ENCODE data around the gene STX3.

Gene STX3

DNA sequence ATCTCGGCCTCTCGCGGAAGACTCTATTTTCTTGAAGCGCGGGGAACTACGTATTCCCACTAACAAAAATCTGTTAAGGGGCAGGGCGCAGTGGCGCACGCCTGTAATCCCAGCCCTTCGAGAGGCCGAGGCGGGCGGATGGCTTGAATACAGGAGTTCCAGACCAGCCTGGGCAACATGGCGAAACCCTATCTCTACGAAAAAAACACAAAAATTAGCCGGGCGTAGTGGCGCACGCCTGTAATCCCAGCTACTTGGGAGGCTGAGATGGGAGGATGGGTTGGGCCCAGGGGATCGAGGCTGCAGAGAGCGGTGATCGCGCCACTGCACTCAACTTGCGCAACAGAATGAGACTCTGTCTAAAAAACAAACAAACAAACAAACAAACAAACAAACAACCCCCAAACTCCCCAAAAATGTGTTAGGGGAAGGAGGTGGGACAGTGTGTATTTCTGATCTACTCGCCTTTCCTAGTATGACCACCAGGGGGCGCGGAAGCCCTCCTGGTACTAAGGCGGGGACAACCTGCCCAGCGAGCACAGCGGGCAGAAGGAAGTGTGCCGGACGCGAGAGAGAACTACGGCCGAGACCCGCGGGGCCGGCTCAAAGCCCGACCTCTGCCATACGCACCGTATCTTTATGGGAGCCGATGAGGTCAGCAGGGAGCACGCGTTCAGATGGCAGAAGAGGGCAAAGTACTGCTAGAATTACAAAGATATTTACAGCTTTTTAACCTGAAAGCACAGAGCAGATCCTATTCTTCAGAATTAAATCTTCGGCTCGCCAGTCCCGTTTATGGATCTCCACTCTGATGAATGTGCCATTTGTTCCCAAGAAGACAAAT is 1.3 kb upstream of the STX3 start:
- H3K27ac Mint-ChIP-seq, result peak overlapping the region; percentile 88
- ATAC-seq, result peak; percentile 83
- no peaks in the 10 kb centered on the region for H3K9me3 Mint-ChIP-seq
- peak; percentile 80 to 93 for DNase-seq (ENCODE audit: low spot score in 2 of 2)
- peaks cover 40% of the 10 kb centered on the region for H3K4me1 Mint-ChIP-seq
- peak overlapping the region; percentile 95 for H3K4me3 Mint-ChIP-seq
- H3K36me3 Mint-ChIP-seq, result peaks cover 7% of the 10 kb centered on the region

DNA sequence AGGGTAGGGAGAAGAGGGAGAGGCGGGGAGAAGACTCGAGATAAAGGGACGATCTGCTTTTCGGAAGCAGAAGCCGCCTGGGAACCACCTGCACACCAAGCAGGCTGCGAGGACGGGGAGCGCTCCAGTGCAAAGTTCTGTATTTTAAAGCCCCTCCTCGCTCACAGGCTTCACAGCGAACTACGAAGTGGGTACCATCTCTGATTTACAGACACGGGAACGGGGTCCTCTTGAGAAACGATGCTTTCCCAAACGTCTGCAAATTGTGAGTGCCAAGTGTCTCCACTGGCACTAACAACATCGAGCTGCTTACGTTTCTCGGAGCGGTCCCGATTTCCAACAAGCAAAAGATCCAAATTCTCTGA is 700 bp upstream of the STX3 start:
- Mint-ChIP-seq H3K4me1 (peaks cover 40% of the 10 kb centered on the region), H3K27ac (peak overlapping the region; percentile 88), H3K9me3 (no peaks in the 10 kb centered on the region), H3K4me3 (peak overlapping the region; percentile 95), H3K36me3 (peaks cover 7% of the 10 kb centered on the region)
- ATAC-seq (peak; percentile 38), DNase-seq (ENCODE audit: low spot score in 2 of 2) (peak in 1 of 2 donors; percentile 18)

DNA sequence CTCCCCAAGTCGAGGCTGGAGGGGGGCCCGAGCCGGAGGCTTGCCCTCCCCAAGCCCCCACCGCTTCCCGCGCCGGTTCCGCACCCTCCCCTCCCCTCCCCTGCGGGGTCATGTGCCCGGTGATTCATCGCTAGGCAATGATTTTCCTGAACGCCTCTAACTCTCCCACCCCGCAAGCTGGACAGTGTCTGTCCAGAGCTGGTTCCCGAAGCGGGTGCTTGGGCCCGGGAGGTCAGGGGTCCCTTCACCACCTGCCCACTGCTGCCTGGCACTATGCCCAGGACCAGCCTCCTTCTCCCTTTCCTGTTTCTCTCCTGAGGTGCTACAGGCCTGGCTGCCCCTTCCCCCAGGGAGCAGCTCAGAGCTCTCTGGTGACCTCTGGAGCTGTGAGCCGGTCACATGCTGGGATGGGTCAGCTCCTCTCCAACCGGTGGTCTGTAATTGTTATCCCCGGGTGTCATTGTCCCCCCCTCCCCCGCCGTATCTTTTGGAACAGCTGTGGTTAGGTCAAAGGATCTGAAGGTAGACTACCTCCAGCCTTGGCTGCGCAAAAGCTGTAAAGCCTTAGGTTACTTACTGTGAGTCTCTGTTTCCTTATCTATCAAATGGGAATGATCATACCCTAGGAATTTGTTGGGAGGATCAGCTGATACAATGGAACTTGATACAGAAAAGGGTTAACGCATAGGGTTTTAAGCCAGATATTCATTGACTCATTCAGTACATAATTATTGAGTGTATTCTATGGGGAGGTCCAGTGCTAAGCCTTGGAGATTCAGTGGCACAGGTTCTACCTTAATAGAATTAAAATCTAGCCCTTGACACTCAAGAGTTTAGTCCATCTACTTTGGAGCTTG is 753 bp downstream of the STX3 start:
- Mint-ChIP-seq H3K4me3 (peak overlapping the region; percentile 95), H3K9me3 (no peaks in the 10 kb centered on the region), H3K36me3 (peaks cover 7% of the 10 kb centered on the region), H3K27ac (peak overlapping the region; percentile 61), H3K4me1 (peaks cover 43% of the 10 kb centered on the region)
- ATAC-seq (peak; percentile 51), DNase-seq (ENCODE audit: low spot score in 2 of 2) (peak; percentile 22 to 60)

DNA sequence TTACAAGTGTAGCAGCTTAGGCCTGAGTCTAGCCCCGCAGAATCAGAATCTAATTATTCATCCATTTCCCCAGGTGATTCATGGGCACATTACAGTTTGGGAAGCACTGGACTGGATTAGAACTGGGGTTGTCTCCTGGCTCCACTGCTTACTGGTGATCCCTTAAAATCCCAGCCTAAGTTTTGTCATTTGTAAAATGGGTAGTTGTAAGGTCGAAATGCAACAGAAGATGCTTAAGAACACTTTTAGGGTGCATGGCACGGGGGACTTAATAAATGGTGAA is 1.3 kb downstream of the STX3 start:
- ATAC-seq (no peak), DNase-seq (ENCODE audit: low spot score in 2 of 2) (no peak)
- H3K4me1 Mint-ChIP-seq, result peaks cover 44% of the 10 kb centered on the region
- no peak overlapping the region for H3K27ac Mint-ChIP-seq
- H3K4me3 Mint-ChIP-seq, result peak overlapping the region; percentile 95
- H3K9me3 Mint-ChIP-seq, result no peaks in the 10 kb centered on the region
- H3K36me3 Mint-ChIP-seq, result peaks cover 7% of the 10 kb centered on the region

DNA sequence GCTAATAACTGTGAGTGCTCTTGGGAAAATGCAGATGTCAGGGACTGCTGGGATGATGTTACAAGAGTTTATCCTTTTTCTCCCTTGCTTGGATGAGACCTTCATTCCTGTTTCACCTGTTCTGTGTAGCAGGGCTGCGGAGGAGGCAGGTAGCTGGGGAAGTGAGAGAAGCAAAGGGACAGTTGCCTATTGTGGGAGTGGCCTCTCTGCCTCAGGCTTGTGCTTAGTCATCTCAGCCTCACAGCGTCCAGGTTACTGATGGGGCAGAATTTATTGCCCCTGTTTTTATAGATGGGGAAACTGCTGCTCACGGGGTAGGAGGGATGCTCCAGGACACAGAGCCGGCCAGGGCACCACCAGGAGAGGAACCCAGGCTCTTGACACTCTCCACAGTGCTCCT is 1.7 kb downstream of the STX3 start:
- Mint-ChIP-seq H3K27ac (no peak overlapping the region), H3K9me3 (no peaks in the 10 kb centered on the region), H3K36me3 (peaks cover 7% of the 10 kb centered on the region), H3K4me1 (peaks cover 44% of the 10 kb centered on the region), H3K4me3 (peak overlapping the region; percentile 95)
- no peak for DNase-seq (ENCODE audit: low spot score in 2 of 2)
- ATAC-seq, result no peak

DNA sequence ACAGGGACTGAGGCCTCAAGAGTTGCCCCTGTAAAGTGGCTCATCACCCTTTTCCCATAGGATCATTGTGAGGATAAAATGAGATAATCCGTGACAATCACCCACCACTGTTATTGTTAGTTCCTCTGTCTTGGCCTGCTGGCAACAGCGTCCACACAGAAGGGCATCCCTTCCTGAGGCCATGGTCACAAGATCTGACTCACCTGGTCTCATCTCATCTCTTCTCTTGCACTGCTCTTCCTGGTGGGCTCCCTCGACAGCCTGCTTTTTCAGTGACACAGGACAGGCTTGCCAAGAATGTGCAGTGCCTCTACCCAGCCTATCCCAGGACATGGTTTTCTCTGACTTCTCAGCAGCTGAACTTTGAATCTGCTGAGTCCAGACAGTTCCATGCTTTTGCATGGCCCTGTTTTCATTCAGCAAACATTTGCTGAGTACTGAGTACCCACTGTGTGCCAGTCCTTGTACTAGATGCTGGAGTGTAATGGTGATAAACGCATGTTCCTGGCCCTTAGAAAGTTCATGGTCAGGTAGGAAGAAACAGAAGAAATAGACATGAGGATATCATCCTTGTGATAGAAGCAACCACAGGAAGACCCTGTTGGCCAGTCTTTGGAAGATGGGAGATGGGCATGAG is 3.3 kb downstream of the STX3 start:
- Mint-ChIP-seq H3K4me1 (peaks cover 54% of the 10 kb centered on the region), H3K27ac (no peak overlapping the region), H3K4me3 (no peak overlapping the region), H3K36me3 (peaks cover 7% of the 10 kb centered on the region), H3K9me3 (no peaks in the 10 kb centered on the region)
- no peak for ATAC-seq
- DNase-seq (ENCODE audit: low spot score in 2 of 2), result no peak

DNA sequence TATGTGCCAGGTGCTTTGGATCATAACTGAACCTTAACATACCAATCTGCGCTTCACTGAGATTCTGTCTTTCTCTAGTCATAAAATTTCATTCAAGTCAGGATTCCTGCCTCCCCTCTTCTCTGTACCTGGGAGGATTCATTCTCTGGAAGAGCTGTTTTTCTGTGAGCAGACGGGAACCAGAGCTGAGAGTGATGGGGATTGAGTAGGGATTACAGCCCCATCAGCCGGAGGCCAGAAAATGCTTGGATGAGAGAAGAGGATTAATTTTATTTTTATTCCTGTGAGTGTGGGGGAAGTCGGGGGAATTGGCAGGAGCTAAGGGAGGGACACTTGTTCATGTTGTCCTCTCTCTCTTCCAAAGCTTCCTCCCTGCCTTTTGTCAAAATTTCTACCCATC is 4.7 kb downstream of the STX3 start:
- Mint-ChIP-seq H3K9me3 (no peaks in the 10 kb centered on the region), H3K4me3 (no peak overlapping the region), H3K36me3 (no peaks in the 10 kb centered on the region), H3K4me1 (peaks cover 47% of the 10 kb centered on the region), H3K27ac (no peak overlapping the region)
- DNase-seq (ENCODE audit: low spot score in 2 of 2) (no peak), ATAC-seq (no peak)

DNA sequence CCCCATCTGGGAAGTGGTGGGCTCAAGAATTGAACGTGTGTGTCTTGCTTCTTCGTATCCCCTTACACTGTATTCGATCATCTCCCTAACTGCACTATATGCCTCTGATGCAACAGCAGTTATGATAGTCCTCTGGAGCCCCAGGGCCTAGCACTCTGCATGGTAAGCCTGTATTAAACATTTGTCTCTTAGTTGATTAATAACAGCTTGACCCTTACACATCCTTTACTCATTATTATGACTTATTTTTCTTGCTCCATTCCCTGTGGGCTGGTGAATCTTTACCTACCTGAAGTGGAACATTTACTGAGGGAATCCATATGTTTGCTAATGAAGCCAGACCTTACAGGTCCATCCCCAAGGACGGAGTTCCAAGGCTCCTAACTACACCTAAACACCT is 5.6 kb downstream of the STX3 start:
- Mint-ChIP-seq H3K4me3 (no peak overlapping the region), H3K4me1 (peaks cover 50% of the 10 kb centered on the region), H3K27ac (no peak overlapping the region), H3K36me3 (no peaks in the 10 kb centered on the region), H3K9me3 (no peaks in the 10 kb centered on the region)
- ATAC-seq (no peak), DNase-seq (ENCODE audit: low spot score in 2 of 2) (no peak)

DNA sequence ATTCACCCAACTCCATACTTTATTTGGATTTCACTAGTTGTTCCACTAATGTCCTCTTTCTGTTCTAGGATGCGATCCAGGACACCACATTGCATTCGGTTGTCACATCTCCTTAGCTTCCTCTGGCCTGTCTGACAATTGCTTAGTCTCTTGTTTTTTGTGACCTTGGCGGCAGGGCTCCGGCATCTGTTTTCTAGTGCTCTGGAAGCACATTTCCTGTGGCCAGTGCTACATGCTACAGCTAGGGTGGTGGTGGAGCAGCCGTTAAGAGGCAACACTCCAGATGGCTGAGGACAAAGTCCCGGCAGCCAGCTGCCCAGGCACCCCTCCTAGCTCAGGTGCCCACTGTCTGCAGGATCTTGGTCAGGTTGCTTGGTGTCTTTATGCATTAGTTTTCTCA is 6.8 kb downstream of the STX3 start:
- H3K4me1 Mint-ChIP-seq, result peaks cover 38% of the 10 kb centered on the region
- DNase-seq (ENCODE audit: low spot score in 2 of 2), result no peak
- no peaks in the 10 kb centered on the region for H3K9me3 Mint-ChIP-seq
- H3K27ac Mint-ChIP-seq, result no peak overlapping the region
- no peak overlapping the region for H3K4me3 Mint-ChIP-seq
- no peaks in the 10 kb centered on the region for H3K36me3 Mint-ChIP-seq
- no peak for ATAC-seq

DNA sequence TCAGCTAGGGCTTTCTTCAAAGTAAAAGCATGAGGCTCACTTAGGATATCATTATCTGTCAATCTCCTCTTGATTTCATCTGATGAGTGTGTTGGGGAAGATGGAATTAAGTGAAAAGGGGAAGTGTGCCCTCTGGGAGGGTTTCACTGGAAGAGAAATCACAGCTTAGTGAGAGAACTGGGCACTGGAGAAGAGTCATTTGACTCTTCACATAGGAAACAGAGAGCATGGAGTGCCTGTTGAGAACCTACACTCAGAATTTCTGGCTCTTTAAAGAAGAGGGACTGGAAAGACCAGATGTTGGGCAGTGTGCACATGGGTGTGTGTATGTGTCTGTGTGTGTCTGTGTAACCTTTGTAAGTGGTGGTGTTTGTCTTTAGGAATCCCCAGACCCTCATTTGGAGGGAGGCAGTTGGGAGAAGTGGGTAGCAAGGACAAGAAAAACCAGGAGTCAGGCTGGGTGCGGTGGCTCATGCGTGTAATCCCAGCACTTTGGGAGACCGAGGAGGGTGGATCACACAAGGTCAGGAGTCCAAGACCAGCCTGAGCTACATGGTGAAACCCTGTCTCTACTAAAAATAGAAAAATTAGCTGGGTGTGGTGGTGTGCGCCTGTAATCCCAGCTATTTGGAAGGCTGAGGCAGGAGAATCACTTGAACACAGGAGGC is 10.0 kb downstream of the STX3 start:
- DNase-seq (ENCODE audit: low spot score in 2 of 2) (no peak), ATAC-seq (no peak)
- Mint-ChIP-seq H3K36me3 (no peaks in the 10 kb centered on the region), H3K27ac (peak overlapping the region; percentile 7), H3K9me3 (no peaks in the 10 kb centered on the region), H3K4me1 (peaks cover 22% of the 10 kb centered on the region), H3K4me3 (no peak overlapping the region)

DNA sequence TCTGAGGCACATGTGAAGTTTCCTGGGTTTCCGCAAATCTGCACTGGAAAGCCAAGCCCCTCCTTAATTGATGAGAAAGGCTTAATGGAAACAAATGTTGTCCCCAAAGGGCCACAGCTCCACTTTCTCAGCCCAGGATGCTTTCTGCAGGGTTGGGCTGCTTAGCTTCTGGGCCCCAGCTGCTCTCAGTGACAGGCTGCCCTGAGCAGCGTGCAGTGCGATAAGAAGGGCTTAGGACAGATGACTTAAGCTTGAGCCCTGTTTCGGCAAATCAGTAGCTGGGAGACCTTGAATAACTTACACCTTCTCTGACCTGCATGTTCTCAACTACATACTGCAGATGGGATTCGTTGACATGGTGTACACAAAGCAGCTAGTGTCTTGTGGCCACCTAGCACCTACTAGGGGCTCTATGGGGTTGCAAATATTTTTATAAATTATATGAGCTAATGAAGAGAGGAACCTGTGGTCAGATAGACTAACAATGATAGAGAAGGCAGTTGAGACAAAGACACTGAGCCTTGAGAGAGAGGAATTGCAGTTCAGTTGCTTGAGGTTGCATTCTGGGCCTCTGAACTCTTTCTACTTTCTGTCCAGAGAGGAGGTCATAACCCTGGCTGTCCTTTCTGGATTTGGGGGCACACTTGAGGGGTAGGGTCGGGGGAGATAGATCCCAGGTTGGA is 11.5 kb downstream of the STX3 start:
- H3K27ac Mint-ChIP-seq, result peak overlapping the region; percentile 14
- H3K9me3 Mint-ChIP-seq, result no peaks in the 10 kb centered on the region
- peak; percentile 9 for ATAC-seq
- H3K36me3 Mint-ChIP-seq, result no peaks in the 10 kb centered on the region
- H3K4me3 Mint-ChIP-seq, result peak overlapping the region; percentile 3
- peaks cover 23% of the 10 kb centered on the region for H3K4me1 Mint-ChIP-seq
- DNase-seq (ENCODE audit: low spot score in 2 of 2), result no peak

DNA sequence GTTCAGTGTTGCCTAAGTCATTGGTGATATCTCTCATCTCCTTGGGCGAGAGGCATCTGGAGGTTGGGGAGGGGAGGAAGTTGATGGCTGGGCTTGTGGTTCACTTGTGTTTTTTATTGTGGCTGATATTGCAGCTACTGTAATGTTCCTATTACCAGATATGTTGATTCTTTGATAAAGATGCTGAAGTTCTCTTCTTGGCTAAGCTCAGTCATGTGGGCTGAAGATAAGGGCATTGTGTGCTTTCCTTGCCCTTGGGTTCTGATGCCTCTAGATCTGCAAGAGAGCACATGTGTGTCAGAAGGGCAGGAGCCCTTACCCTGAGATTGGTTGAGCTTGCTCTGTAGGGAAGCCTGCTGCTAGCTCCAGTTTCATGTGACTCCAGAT is 12.0 kb downstream of the STX3 start:
- DNase-seq (ENCODE audit: low spot score in 2 of 2) (no peak), ATAC-seq (peak; percentile 61)
- H3K4me1 Mint-ChIP-seq, result peaks cover 27% of the 10 kb centered on the region

DNA sequence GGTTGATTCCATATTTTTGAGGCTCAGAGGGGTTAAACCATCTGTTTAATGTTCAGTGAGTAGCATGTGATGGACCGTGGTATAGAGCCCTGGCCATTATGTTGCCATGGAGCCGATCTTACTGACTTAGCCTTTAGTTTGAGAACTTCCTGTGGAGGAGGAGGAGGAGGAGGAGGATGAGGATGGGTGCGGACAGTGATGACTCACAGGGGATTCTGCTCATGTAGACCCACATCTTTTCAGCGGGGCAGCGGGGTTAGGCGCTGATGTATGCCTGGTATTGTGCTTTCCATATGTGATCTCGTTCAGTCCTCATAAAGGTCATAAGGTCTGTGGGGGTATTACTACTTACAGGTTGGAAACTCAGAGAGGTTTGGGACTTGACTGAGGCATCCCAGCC is 13.9 kb downstream of the STX3 start:
- H3K4me1 Mint-ChIP-seq, result peaks cover 22% of the 10 kb centered on the region
- H3K27ac Mint-ChIP-seq, result no peak overlapping the region
- ATAC-seq (no peak), DNase-seq (ENCODE audit: low spot score in 2 of 2) (no peak)
- H3K4me3 Mint-ChIP-seq, result no peak overlapping the region
- no peaks in the 10 kb centered on the region for H3K9me3 Mint-ChIP-seq
- H3K36me3 Mint-ChIP-seq, result peaks cover 14% of the 10 kb centered on the region

More for the DNA sequence above, 12.0 kb downstream of the STX3 start:
- no peaks in the 10 kb centered on the region for H3K9me3 Mint-ChIP-seq
- H3K27ac Mint-ChIP-seq, result peak overlapping the region; percentile 14
- H3K36me3 Mint-ChIP-seq, result no peaks in the 10 kb centered on the region
- H3K4me3 Mint-ChIP-seq, result peak overlapping the region; percentile 3

DNA sequence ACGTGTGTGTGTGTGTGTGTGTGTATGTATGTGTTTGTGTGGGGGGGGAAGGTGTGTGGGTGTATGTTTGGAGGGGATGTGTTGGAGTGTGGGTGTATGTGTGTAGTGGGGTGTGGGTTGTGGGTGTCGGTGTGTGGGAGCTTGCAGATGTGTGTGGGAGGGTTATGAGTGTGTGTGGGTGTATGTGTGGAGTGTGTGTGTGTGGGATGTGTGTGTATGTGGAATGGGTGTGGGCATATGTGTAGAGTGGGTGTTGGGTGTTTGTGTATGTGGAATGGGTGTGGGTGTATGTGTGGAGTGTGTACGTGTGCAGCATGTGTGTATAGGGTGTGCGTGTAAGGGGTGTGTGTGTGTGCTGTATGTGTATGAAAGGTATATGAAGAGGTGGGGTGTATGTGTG is 14.7 kb downstream of the STX3 start:
- ATAC-seq, result no peak
- no peak for DNase-seq (ENCODE audit: low spot score in 2 of 2)
- no peak overlapping the region for H3K4me3 Mint-ChIP-seq
- peaks cover 21% of the 10 kb centered on the region for H3K36me3 Mint-ChIP-seq
- H3K4me1 Mint-ChIP-seq, result peaks cover 21% of the 10 kb centered on the region
- H3K27ac Mint-ChIP-seq, result no peak overlapping the region
- no peaks in the 10 kb centered on the region for H3K9me3 Mint-ChIP-seq

DNA sequence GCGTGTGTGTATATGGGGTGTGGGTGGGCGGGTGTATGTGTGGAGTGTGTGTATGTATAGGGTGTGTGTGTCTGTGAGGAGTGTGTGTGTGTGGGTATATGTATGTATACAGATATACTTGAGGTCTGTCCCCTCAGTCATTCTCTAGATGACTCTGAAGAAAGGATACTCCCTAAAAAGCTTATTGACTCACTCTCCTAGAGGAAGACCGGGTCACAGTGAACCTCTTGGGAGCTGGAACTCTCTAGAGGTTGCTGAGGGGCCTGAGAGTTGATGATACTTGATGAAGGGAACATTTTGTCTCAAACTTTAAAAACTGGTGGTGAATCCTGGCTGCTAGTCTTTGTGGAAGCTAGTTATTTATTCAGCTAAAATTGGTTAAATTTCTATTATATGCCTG is 15.1 kb downstream of the STX3 start:
- no peaks in the 10 kb centered on the region for H3K9me3 Mint-ChIP-seq
- H3K4me3 Mint-ChIP-seq, result no peak overlapping the region
- H3K36me3 Mint-ChIP-seq, result peaks cover 23% of the 10 kb centered on the region
- no peak for DNase-seq (ENCODE audit: low spot score in 2 of 2)
- peaks cover 16% of the 10 kb centered on the region for H3K4me1 Mint-ChIP-seq
- peak; percentile 29 for ATAC-seq
- no peak overlapping the region for H3K27ac Mint-ChIP-seq
